Astrocyte (in vitro differentiated cells and primary cell): ENCODE results near the gene ZSCAN30.

Experiments used
- CTCF ChIP-seq: IDR thresholded peaks from 2 replicates; pipeline ENCODE4 v1.5.1; 2011; ENCODE audit warnings: low read depth, mild to moderate bottlenecking, inconsistent platforms, low read length, moderate library complexity; ENCODE audit not compliant: insufficient read depth
- EZH2 ChIP-seq: IDR thresholded peaks from 2 replicates; pipeline ENCODE4 v1.6.1; 2012; ENCODE audit warnings: mild to moderate bottlenecking, low read length, inconsistent platforms; ENCODE audit not compliant: insufficient read depth

DNA sequence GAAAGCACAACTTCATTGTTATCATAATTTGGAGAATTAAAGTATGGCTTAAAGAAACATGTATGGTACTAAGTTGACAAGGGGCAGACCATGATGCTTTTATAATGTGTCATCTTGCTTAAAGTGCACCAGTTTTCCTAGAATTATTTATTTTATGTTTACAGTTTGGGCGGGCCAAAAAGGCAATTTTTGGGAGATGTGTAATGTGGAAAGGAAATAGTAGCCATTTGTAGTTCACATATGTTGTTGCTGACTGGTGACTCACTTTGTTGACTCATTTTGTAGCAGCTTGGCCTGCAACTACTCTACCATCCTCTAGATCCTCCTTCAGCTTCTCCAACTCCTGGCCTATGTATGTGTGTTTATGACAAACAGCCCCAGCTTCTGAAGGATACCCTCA is 7.7 kb downstream of the ZSCAN30 start:
- TF ChIP-seq EZH2: no peak
- no peak for TF ChIP-seq CTCF
